Measurements from ENCODE around the gene PLCG2.
A peak's percentile ranks its signal among the peaks of the same experiment; 100 is the strongest.
"Not testable (repeated sequence)": the region's sequence is repeated elsewhere in the genome, so short reads cannot be mapped to it uniquely, and the experiment has no call there.

The PLCG2 gene

DNA sequence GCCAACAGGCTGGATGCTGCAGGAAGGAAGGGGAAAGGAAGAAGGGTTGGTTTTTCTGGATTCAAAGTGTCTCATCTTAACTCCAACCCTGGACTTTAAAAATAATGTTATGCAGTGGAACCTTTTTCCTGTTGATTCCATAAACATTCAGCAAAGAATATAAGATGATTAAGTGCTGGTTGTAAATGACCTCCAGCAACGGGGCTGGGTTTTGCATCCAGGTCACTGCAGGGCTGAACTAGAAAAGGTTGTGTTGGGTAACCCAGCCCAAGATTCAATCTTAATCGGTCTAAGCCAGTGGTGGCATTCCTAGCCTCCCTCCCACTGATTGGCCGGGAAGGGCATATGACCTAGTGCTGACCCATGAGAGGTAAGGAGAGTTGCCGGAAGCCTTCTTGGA, 34.2 kb upstream of the PLCG2 start:
- TF ChIP-seq POLR2A (IDR thresholded peaks at IDR 0.05; ENCODE audit: low read length) (no peak), GATA1 (IDR thresholded peaks at IDR 0.05; ENCODE audit: low read depth, low read length) (no peak)
- DNase-seq: no peak

DNA sequence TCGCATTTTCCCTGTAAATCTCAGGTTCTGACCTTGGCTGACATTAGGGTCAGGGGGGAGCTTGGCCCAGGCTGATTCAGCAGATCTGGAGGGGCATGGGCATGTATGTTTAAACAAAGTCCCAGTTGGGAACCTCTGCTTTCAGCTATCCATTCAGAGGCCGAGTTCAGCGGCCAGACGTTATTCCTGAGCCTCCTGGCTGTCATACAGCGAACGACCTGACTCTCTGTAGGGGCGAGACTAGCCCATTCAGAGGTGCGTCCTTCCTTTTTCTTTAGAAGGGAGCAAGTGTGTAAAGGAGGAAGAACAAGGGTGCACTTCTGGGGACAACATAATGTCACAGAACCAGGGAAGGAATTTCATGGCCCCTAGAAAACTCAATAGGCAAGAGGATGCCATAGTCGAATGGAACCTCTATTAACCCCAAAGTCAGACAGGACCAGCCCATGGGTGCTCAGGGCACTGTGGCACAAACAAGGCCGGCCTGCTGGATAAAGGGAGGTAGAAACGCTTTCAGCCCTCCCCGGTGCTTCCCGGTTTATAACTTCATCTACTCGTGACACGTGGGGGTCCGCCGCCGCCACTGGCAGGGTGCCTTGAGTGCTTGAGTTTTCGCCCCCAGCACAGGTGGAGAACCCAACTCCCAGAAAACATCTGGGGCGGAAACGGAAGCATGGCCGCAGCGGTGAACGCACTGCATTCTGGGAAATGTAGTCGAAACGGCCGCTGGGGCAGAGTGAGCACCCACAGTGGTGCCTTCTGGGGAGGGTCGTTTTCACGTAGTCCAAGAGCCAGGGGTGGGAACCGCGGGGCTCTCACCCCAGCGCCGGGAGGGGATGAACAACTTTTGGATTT, 33.2 kb upstream of the PLCG2 start:
- peak; percentile 73 for DNase-seq
- TF ChIP-seq POLR2A (IDR thresholded peaks at IDR 0.05; ENCODE audit: low read length) (peak; percentile 57), GATA1 (IDR thresholded peaks at IDR 0.05; ENCODE audit: low read depth, low read length) (no peak)

DNA sequence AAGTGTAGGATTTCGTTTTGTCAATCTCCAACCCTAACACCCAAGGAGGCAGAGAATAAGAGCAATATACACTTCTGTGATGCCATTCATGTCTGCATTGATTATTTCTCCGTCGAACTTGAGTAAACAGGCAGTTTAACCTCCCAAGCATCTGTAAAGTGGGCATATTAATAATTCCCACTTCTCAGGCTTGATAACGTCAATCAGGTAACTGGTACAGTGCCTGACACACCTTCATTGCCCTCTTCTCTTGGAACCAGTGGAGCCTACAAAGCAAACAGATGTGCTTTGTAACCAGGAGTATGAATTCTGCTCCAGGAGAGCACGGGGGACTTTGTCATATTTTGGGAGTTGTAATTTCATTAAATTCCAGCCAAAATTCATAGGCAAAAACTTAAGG, 32.5 kb upstream of the PLCG2 start:
- no peak for DNase-seq
- no peak for TF ChIP-seq POLR2A (IDR thresholded peaks at IDR 0.05; ENCODE audit: low read length)
- TF ChIP-seq GATA1 (IDR thresholded peaks at IDR 0.05; ENCODE audit: low read depth, low read length): no peak

DNA sequence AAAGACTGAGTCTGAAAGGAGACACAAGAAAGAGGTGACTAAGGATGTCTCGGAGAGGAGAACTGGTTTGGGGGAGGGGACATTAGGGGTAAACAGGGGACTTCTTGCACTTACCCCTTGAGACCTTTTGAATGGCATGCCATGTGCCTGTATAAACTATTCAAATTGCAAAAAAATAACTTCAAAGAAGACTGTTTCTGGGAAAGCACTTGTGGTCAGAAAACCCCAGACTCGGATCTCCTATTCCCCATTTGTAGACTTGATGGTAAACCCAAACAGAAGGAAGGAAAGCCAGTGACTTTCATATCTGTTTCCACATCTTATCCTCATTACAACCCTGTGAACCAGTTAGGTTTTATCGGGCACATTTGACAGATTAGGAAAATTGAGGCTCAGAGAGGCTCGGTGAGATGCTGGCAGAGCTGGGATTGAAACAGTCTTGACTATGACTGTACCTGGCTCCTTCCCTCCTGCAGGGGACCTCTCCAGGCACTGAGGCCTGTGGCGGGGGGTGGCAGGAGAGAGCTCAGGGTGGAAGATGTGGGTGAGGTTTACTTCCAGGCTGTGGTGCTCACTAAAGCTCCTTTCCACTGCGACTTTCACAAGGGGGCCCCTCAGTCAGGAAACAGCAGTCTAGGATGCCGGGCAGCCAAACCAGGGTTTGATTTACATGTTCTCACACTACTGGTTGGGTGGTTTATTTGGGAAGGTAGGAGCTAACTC, 30.5 kb upstream of the PLCG2 start:
- TF ChIP-seq GATA1 (IDR thresholded peaks at IDR 0.05; ENCODE audit: low read depth, low read length) (no peak), POLR2A (IDR thresholded peaks at IDR 0.05; ENCODE audit: low read length) (no peak)
- DNase-seq: no peak

DNA sequence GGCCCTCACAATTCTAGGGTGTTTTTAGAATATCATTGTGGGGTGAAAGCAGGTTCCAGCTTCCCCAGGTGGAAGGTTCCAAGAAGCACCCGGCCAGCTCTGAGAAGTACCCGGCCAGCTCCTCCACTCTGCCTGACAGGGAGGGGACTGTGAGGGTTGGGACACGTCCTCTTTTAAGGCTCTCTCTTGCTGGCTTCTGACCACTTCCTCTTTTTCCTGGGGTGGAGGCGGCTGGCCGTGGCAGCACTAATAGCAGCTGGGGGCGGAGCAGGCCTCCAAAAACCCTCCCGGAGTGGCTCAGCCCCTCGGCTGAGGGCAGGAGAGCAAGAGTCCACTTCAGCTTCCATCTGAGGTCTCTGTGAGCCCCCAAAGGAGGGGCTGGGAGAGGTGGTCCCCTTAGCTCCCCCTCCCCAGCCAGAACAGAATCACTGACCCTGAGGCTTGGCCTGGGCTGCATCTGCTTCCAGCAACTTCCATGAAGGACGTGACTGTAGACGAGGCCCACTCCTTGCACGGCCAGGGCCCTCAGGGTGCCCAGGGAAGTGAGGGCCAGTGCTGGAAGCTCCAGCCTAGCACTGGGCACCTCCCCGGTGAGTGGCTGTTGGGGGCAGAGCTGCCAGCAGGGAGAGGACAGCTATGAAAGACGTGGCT, 26.7 kb upstream of the PLCG2 start:
- TF ChIP-seq GATA1 (IDR thresholded peaks at IDR 0.05; ENCODE audit: low read depth, low read length) (no peak), POLR2A (IDR thresholded peaks at IDR 0.05; ENCODE audit: low read length) (peak; percentile 48)
- DNase-seq: peak; percentile 35 to 66

DNA sequence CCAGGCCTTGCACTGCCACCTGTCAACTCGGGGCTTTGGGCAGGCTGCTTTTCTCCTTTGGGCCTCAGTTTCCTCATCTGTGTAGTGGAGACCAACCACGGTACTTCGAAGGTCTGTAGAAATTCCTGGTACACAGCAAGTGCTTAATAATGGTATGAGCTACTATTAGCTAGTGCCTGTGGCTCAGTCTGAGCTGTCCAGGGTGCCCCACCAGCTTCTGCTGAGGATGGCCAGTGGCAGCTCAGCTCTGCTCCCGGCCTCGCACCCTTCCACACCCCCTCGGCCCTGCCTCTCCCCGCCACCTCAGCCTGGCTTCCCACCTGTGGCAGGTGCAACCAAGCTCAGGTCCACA, 26.2 kb upstream of the PLCG2 start:
- TF ChIP-seq GATA1 (IDR thresholded peaks at IDR 0.05; ENCODE audit: low read depth, low read length) (no peak), POLR2A (IDR thresholded peaks at IDR 0.05; ENCODE audit: low read length) (no peak)
- DNase-seq: no peak

DNA sequence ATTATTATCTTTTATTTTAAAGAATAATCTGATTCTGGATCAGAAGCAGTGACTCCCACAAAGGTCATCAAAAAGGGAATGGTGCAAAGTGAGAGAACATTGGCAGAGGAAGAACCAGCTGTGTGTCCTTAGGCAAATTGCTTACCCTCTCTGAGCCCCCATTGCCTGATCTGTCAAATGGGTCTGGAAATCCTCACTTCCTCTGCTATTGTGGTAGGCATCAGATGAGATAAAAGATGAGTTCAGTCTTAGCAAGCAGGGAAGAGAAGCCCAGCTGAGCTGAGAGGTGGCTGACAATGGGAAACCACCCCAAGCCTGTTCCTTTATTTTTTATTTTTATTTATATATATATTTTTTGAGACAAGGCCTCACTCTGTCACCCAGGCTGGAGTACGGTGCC, 24.2 kb upstream of the PLCG2 start:
- DNase-seq: no peak
- TF ChIP-seq GATA1 (IDR thresholded peaks at IDR 0.05; ENCODE audit: low read depth, low read length) (no peak), POLR2A (IDR thresholded peaks at IDR 0.05; ENCODE audit: low read length) (no peak)

DNA sequence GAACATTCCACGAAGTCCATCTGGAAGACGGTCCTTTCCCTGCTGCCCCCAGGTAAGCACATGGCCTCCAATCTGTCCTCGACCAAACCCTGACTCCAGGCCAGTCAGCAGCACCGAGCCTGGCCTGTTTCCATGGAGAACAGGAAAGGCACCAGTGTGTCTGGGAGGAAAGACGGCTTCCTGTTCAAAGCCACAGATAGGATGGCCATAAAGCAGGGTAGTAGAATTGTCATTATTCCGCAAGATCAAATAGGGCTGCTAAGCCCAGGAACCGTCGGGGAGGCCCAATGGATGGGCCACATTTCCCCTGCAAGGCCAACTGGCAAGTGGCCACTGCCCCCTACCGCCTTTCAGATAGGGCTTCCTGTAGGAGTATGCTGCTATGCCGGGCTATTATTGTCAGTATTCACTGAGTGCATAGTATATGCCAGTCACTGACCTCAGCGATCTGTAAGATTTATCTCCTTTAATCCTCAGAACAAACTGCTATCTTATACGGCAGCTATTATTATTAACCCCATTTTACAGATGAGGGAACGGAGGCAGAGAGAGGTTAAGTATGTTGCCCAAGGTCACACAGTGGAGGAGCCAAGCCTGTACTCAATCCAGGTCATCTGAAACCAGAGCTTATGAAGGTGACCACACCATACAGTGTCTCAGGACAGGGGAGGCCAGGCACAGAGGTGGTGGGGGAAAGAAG, 23.0 kb upstream of the PLCG2 start:
- TF ChIP-seq POLR2A (IDR thresholded peaks at IDR 0.05; ENCODE audit: low read length): no peak
- TF ChIP-seq GATA1 (IDR thresholded peaks at IDR 0.05; ENCODE audit: low read depth, low read length): no peak
- peak in 1 of 2 experiments; percentile 30 for DNase-seq

DNA sequence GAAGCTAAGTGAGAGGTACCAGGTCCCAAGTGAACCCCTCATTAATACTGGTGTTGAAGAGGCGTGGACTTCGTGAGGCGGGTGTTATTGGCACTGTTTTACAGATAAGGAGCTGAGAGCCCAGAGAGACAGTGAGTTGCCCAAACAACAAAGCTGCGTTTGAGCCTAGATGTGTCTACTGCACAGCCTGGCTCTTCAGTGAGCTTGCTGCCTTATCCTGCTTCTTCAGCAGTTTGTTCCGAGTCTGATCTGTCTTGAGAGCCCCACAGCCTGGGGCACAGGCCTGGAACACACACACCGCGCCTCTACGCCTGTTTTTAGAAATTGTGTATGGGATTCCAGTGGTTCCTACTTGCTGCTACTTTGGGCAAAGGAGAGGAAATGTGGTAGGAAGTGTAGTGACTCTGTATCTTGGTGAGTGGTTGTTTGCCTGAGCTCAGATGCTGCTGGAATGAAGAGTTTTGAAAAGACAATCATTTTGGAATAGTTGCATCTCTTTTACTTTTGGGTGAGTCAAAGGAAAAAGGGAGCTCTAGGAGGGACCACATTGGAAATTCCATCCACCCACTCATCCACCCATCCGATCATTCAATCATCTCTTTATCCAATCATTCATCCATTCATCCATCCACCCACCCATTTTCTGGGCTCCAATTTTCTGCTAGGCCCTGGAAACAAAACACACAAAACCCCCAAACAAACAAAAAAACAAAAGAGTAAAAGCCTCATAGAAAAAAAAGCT, 22.3 kb upstream of the PLCG2 start:
- DNase-seq: peak; percentile 28 to 73
- TF ChIP-seq GATA1 (IDR thresholded peaks at IDR 0.05; ENCODE audit: low read depth, low read length) (no peak), POLR2A (IDR thresholded peaks at IDR 0.05; ENCODE audit: low read length) (peak; percentile 23)

DNA sequence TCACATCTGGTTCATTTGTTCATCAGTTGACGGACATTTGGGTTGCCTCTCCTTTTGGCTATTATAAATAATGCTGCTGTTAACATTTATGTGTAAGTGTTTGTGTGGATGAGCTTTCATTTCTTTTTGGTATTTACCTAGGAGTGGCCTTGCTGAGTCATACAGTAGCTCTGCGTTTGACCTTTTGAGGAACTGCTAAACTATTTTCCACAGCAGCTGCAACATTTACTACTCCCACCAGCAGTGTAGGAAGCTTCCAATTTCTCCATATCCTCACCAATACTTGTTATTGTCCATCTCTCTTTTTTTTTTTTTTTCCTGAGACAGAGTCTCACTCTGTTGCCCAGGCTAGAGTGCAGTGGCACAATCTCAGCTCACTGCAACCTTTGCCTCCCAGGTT, 20.7 kb upstream of the PLCG2 start:
- DNase-seq: no peak
- TF ChIP-seq GATA1 (IDR thresholded peaks at IDR 0.05; ENCODE audit: low read depth, low read length): no peak
- TF ChIP-seq POLR2A (IDR thresholded peaks at IDR 0.05; ENCODE audit: low read length): no peak

DNA sequence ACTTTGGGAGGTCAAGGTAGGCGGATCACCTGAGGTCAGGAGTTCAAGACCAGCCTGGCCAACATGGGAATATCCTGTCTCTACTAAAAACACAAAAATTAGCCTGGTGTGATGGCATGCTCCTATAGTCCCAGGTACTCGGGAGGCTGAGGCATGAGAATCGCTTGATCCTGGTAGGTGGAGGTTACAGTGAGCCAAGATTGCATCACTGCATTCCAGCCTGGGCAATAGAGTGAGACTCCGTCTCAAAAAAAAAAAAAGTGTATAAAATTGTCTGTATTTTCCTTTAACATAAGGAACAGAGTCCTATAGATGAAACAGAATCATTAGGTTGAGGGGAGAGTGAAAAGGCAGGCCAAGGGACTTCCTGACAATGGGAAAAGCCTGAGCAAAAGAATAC, 16.8 kb upstream of the PLCG2 start:
- not testable (repeated sequence) for DNase-seq

DNA sequence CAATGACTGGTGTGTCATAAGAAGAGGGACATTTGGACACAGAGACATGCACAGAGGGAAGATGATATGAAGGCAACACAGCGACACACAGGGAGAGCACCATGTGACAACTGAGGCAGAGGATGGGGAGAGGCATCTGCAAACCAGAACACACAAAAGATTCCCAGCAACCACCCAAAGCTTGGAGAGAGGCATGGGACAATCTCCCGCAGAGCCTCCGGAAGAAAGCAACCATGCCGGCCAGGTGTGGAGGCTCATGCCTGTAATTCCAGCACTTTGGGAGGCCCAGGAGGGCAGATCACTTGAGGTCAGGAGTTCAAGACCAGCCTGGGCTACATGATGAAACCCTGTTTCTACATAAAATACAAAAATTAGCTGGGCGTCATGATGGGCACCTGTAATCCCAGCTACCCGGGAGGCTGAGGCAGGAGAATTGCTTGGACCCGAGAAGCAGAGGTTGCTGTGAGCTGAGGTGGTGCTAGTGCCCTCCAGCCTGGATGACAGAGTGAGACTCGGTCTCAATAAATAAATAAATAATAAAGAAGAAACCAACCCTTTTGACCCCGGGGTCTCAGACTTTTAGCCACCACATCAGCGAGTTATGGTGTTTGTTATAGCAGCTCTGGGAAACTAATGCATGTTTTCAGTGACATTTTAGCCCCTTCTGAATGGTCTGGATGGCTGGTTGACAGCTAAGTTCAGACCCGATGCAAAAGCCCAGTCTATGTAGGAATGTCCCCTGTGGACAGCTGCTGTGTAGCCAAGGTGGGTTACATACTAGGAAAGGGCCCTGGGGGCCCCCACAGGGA, 13.8 kb upstream of the PLCG2 start:
- peak in 1 of 2 experiments; percentile 23 for DNase-seq
- TF ChIP-seq GATA1 (IDR thresholded peaks at IDR 0.05; ENCODE audit: low read depth, low read length) (no peak), POLR2A (IDR thresholded peaks at IDR 0.05; ENCODE audit: low read length) (no peak)

DNA sequence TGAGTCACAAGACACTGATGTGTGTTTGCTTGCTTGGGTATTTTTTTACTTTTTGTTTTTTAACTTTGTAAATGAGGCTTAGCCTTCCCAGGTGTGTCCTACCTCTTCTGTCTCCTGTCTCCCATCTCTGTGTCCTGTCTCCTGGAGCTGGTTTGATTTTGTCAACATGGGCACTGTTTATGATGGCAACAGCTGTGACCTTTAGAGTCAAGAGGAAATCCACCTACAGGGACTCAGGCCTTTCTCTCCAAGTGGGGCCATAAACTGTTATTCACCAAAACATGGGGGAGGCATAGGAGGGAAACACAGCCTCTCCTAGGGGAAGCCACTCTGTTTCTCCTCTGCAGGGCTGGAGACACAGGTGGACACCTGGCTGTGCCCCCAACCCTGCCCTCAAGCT, 13.1 kb upstream of the PLCG2 start:
- TF ChIP-seq POLR2A (IDR thresholded peaks at IDR 0.05; ENCODE audit: low read length) (no peak), GATA1 (IDR thresholded peaks at IDR 0.05; ENCODE audit: low read depth, low read length) (no peak)

More for the DNA sequence above, 13.1 kb upstream of the PLCG2 start:
- DNase-seq: no peak
